ENCODE data around the gene GPD1L. TPM values are rescaled to one million over a fixed set of nuclear protein-coding genes. Genes with fewer than 3 reads are reported as not detected.

The GPD1L gene
- total and polyA plus RNA-seq, 7 donors, result 28.2 to 135 (median 101) TPM

GRCh38 chr3:32129832-32130231 is 23.4 kb downstream of the GPD1L start:
- intact Hi-C loops (cut with DNase I), result no loop called here
- Histone ChIP-seq H3K4me1 (peaks cover 38% of the 10 kb centered on the region), H3K36me3 (ENCODE audit: insufficient read depth in 1 of 2, low read depth in 1 of 2) (peaks cover 2 to 24% of the 10 kb centered on the region in 2 donors), H3K27ac (no peak overlapping the region), H3K4me3 (no peak overlapping the region), H3K9me3 (no peaks in the 10 kb centered on the region), H3K27me3 (ENCODE audit: insufficient read depth in 3 of 3, low read length in 2 of 3) (no peaks in the 10 kb centered on the region)
- DNase-seq (no peak), ATAC-seq (no peak)
- 89 to 91% (median 89%) methylated on average over 4 of the region's 4 CpGs for WGBS, 3 donors
- TF ChIP-seq, protein P1, sequence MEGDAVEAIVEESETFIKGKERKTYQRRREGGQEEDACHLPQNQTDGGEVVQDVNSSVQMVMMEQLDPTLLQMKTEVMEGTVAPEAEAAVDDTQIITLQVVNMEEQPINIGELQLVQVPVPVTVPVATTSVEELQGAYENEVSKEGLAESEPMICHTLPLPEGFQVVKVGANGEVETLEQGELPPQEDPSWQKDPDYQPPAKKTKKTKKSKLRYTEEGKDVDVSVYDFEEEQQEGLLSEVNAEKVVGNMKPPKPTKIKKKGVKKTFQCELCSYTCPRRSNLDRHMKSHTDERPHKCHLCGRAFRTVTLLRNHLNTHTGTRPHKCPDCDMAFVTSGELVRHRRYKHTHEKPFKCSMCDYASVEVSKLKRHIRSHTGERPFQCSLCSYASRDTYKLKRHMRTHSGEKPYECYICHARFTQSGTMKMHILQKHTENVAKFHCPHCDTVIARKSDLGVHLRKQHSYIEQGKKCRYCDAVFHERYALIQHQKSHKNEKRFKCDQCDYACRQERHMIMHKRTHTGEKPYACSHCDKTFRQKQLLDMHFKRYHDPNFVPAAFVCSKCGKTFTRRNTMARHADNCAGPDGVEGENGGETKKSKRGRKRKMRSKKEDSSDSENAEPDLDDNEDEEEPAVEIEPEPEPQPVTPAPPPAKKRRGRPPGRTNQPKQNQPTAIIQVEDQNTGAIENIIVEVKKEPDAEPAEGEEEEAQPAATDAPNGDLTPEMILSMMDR (IDR thresholded peaks at IDR 0.05), result no peak

- no peaks in the 10 kb centered on the region for H3K27me3 ChIP-seq (ENCODE audit: insufficient read depth in 3 of 3, low read length in 2 of 3)
- TF ChIP-seq, protein P1 (IDR thresholded peaks at IDR 0.05), result no peak
- no peak for DNase-seq
- intact Hi-C loops (cut with DNase I), result no loop called here
- H3K27ac ChIP-seq, result no peak overlapping the region
- peaks cover 2 to 24% of the 10 kb centered on the region in 2 donors for H3K36me3 ChIP-seq (ENCODE audit: insufficient read depth in 1 of 2, low read depth in 1 of 2)
- H3K4me3 ChIP-seq, result no peak overlapping the region
- H3K9me3 ChIP-seq, result no peaks in the 10 kb centered on the region
- H3K4me1 ChIP-seq, result peaks cover 26% of the 10 kb centered on the region
- ATAC-seq, result no peak
These were observed 25.7 kb downstream of the GPD1L start for GRCh38 chr3:32132121-32132520.

- Histone ChIP-seq H3K36me3 (ENCODE audit: insufficient read depth in 1 of 2, low read depth in 1 of 2) (peaks cover 2 to 24% of the 10 kb centered on the region in 2 donors), H3K4me1 (peaks cover 20% of the 10 kb centered on the region), H3K4me3 (no peak overlapping the region), H3K27ac (no peak overlapping the region), H3K27me3 (ENCODE audit: insufficient read depth in 3 of 3, low read length in 2 of 3) (no peaks in the 10 kb centered on the region), H3K9me3 (no peaks in the 10 kb centered on the region)
- intact Hi-C loops (cut with DNase I), result no loop called here
- ATAC-seq (no peak), DNase-seq (no peak)
- TF ChIP-seq, protein P1 (IDR thresholded peaks at IDR 0.05), result no peak
- WGBS, 3 donors, result 36 to 81% (median 56%) methylated on average over 2 of the region's 2 CpGs
These were observed 26.3 kb downstream of the GPD1L start for GRCh38 chr3:32132706-32133105.

GRCh38 chr3:32136703-32137102 is 30.3 kb downstream of the GPD1L start:
- H3K4me1 ChIP-seq, result peaks cover 15% of the 10 kb centered on the region
- 78 to 100% (median 83%) methylated on average over 1 of the region's 1 CpG for WGBS, 3 donors
- DNase-seq (no peak), ATAC-seq (no peak)
- H3K27ac ChIP-seq, result no peak overlapping the region
- no peak overlapping the region for H3K4me3 ChIP-seq
- intact Hi-C loops (cut with DNase I), result no loop called here
- H3K9me3 ChIP-seq, result no peaks in the 10 kb centered on the region
- TF ChIP-seq, protein P1 (IDR thresholded peaks at IDR 0.05), result no peak
- H3K27me3 ChIP-seq (ENCODE audit: insufficient read depth in 3 of 3, low read length in 2 of 3), result no peaks in the 10 kb centered on the region
- H3K36me3 ChIP-seq (ENCODE audit: insufficient read depth in 1 of 2, low read depth in 1 of 2), result peaks cover 2 to 21% of the 10 kb centered on the region in 2 donors

GRCh38 chr3:32137870-32138269 is 31.4 kb downstream of the GPD1L start:
- no peak overlapping the region for H3K27ac ChIP-seq
- WGBS, 3 donors, result 66 to 69% (median 67%) methylated on average over 4 of the region's 4 CpGs
- peaks cover 0 to 29% of the 10 kb centered on the region in 2 donors for H3K36me3 ChIP-seq (ENCODE audit: insufficient read depth in 1 of 2, low read depth in 1 of 2)
- no peak for ATAC-seq
- H3K4me1 ChIP-seq, result peaks cover 4% of the 10 kb centered on the region
- H3K4me3 ChIP-seq, result no peak overlapping the region
- intact Hi-C loops (cut with DNase I), result no loop called here
- no peaks in the 10 kb centered on the region for H3K27me3 ChIP-seq (ENCODE audit: insufficient read depth in 3 of 3, low read length in 2 of 3)
- H3K9me3 ChIP-seq, result no peaks in the 10 kb centered on the region
- DNase-seq, result no peak
- TF ChIP-seq, protein P1 (IDR thresholded peaks at IDR 0.05), result no peak
